ENCODE measurements around the gene KRT73.

DNA sequence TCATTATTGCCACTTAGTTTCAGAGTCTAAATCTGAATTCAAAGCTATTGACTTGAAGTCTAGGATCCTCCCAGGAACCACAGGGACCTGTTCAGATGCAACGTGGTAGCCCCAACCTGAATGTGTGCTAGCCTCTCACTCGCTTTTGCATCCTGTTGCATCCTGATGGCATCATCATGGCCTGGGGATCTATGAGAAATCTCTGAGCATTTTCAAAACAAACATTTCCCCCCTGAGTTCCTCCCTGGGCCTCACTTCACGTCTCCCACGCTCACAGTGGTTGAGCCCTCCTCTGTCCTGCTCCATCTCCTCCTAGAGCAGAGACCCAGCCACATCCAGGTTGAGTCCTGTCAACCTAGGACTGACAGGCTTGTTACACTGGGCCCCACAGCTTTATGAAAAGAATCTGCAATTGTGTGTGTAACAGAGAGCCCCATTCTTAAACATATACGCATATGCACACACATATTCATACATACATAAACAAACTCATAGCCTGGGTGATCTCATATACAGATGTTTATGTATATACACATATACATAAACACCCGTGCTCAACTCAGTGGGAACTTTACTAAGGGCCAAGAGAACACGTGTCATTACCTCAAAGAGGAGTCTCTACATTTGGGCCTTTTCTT, 11.7 kb downstream of the KRT73 start:
- TF ChIP-seq, protein P1, sequence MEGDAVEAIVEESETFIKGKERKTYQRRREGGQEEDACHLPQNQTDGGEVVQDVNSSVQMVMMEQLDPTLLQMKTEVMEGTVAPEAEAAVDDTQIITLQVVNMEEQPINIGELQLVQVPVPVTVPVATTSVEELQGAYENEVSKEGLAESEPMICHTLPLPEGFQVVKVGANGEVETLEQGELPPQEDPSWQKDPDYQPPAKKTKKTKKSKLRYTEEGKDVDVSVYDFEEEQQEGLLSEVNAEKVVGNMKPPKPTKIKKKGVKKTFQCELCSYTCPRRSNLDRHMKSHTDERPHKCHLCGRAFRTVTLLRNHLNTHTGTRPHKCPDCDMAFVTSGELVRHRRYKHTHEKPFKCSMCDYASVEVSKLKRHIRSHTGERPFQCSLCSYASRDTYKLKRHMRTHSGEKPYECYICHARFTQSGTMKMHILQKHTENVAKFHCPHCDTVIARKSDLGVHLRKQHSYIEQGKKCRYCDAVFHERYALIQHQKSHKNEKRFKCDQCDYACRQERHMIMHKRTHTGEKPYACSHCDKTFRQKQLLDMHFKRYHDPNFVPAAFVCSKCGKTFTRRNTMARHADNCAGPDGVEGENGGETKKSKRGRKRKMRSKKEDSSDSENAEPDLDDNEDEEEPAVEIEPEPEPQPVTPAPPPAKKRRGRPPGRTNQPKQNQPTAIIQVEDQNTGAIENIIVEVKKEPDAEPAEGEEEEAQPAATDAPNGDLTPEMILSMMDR (IDR thresholded peaks at IDR 0.05; ENCODE audit: low read depth, low read length, missing input control) = no peak
- TF ChIP-seq, protein P2, sequence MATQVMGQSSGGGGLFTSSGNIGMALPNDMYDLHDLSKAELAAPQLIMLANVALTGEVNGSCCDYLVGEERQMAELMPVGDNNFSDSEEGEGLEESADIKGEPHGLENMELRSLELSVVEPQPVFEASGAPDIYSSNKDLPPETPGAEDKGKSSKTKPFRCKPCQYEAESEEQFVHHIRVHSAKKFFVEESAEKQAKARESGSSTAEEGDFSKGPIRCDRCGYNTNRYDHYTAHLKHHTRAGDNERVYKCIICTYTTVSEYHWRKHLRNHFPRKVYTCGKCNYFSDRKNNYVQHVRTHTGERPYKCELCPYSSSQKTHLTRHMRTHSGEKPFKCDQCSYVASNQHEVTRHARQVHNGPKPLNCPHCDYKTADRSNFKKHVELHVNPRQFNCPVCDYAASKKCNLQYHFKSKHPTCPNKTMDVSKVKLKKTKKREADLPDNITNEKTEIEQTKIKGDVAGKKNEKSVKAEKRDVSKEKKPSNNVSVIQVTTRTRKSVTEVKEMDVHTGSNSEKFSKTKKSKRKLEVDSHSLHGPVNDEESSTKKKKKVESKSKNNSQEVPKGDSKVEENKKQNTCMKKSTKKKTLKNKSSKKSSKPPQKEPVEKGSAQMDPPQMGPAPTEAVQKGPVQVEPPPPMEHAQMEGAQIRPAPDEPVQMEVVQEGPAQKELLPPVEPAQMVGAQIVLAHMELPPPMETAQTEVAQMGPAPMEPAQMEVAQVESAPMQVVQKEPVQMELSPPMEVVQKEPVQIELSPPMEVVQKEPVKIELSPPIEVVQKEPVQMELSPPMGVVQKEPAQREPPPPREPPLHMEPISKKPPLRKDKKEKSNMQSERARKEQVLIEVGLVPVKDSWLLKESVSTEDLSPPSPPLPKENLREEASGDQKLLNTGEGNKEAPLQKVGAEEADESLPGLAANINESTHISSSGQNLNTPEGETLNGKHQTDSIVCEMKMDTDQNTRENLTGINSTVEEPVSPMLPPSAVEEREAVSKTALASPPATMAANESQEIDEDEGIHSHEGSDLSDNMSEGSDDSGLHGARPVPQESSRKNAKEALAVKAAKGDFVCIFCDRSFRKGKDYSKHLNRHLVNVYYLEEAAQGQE (IDR thresholded peaks at IDR 0.05) = no peak
- no peak for TF ChIP-seq SP1 (IDR thresholded peaks at IDR 0.05)
- TF ChIP-seq TAF1 (conservative IDR thresholded peaks at IDR 0.05) = no peak
- TF ChIP-seq JUND (IDR thresholded peaks at IDR 0.05) = no peak
- no peak for TF ChIP-seq HNF4A (conservative IDR thresholded peaks at IDR 0.05)
- TF ChIP-seq RXRA (IDR thresholded peaks at IDR 0.05) = no peak
- TF ChIP-seq RAD21 (IDR thresholded peaks at IDR 0.05) = no peak
